ENCODE results near the gene FAIM2. TPM values are rescaled to one million over a fixed set of nuclear protein-coding genes. Genes with fewer than 3 reads are reported as not detected.

FAIM2 gene
- total RNA-seq, 1 donor from 2014 or later = 0.18 TPM

DNA sequence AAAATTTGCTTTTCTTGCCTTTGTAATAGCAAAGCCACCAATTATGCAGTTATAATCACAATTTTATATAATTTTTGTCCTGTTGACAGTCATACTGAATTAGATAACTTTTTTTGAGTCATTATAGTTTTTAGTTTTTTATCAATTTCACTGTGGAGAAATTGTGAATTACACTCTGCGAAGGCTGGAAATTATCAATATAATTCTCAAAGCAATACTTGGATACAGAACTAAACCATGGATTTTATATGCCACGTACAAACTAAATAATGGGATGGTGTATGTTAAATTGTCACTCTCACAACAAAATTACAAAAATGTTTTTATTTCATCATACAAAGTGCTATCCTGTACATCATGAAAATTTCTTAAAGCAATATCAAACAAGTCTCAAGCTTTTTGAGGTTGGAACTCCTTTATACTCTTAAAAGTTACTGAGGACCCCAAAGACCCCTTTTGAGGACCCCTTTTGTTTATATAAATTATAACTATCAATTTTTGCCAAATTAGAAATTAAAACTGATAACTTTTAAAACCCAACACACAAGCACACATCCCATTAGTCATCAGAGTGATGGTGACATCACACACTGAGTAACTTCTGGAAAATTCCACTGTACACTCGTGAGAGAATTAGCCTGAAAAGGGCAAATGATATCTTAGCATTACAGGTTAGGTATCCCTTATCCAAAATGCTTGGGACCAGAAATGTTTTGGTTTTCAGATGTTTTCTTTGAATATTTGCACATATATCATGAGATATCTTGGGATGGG is 27.0 kb upstream of the FAIM2 start:
- H3K4me1 ChIP-seq (ENCODE audit: insufficient read depth, low read length) = no peaks in the 10 kb centered on the region
- no peaks in the 10 kb centered on the region for H4K20me1 ChIP-seq (ENCODE audit: insufficient read depth, low read length)
- no peak overlapping the region for H3K4me3 ChIP-seq (ENCODE audit: insufficient read depth, low read depth, low read length)
- H2AFZ ChIP-seq (ENCODE audit: low read depth, low read length) = no peak overlapping the region
- H3K4me3 Mint-ChIP-seq (ENCODE audit: unreplicated experiment) = no peak overlapping the region
- H3K27ac ChIP-seq (ENCODE audit: low read depth, low read length) = no peak overlapping the region
- no peaks in the 10 kb centered on the region for H3K79me2 ChIP-seq (ENCODE audit: insufficient read depth, low read length)
- DNase-seq (ENCODE audit: low read depth) = peak; percentile 68
- no peak overlapping the region for H3K4me2 ChIP-seq (ENCODE audit: low read length)
- H3K27me3 Mint-ChIP-seq (ENCODE audit: low read depth, unreplicated experiment) = peaks cover 9% of the 10 kb centered on the region
- no peaks in the 10 kb centered on the region for H3K9me3 ChIP-seq (ENCODE audit: insufficient read depth, low read depth, low read length)
- peak; percentile 9 for FAIRE-seq
- H3K27me3 ChIP-seq (ENCODE audit: insufficient read depth, low read length) = no peaks in the 10 kb centered on the region
- TF ChIP-seq EZH2 (IDR thresholded peaks at IDR 0.05; ENCODE audit: insufficient read depth, low read length) = no peak
- TF ChIP-seq CTCF (IDR thresholded peaks at IDR 0.05; ENCODE audit: insufficient read depth, low read depth, low read length) = no peak
- H3K4me1 Mint-ChIP-seq (ENCODE audit: low read depth, unreplicated experiment) = peaks cover 19% of the 10 kb centered on the region
- H3K36me3 Mint-ChIP-seq (ENCODE audit: low read depth, unreplicated experiment) = no peaks in the 10 kb centered on the region
- H3K27ac Mint-ChIP-seq (ENCODE audit: unreplicated experiment) = peak overlapping the region; percentile 75
- H3K9me3 Mint-ChIP-seq (ENCODE audit: unreplicated experiment) = no peaks in the 10 kb centered on the region
- H3K36me3 ChIP-seq (ENCODE audit: insufficient read depth, low read length) = no peaks in the 10 kb centered on the region
- H3K9ac ChIP-seq (ENCODE audit: low read length) = no peak overlapping the region

DNA sequence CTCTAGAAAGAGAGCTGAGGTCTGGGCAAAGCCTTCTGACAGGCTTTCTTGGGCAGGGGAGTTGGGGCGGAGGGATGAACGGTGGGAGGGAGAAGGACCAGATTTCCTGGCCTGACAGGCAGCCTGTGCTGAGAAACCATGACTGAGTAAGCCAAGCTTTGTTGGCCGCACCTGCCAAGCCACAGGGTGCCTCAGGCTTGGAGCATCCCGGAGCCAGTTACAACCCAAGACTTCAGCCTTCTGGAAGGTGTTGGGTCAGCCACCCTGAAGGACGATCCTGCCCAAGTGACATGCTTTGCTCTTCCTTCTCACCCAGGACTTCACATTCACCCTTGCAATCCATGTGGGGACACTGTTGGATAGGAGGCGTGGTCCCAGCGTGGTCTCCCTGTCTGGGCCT is 25.9 kb upstream of the FAIM2 start:
- no peak for FAIRE-seq
- no peak overlapping the region for H3K4me3 Mint-ChIP-seq (ENCODE audit: unreplicated experiment)

More for the DNA sequence above, 25.9 kb upstream of the FAIM2 start:
- H3K9me3 Mint-ChIP-seq (ENCODE audit: unreplicated experiment) = no peaks in the 10 kb centered on the region
- Histone ChIP-seq H4K20me1 (ENCODE audit: insufficient read depth, low read length) (no peaks in the 10 kb centered on the region), H3K9ac (ENCODE audit: low read length) (no peak overlapping the region), H3K4me1 (ENCODE audit: insufficient read depth, low read length) (no peaks in the 10 kb centered on the region), H3K27ac (ENCODE audit: low read depth, low read length) (no peak overlapping the region), H3K79me2 (ENCODE audit: insufficient read depth, low read length) (no peaks in the 10 kb centered on the region), H3K4me2 (ENCODE audit: low read length) (no peak overlapping the region), H2AFZ (ENCODE audit: low read depth, low read length) (no peak overlapping the region), H3K4me3 (ENCODE audit: insufficient read depth, low read depth, low read length) (no peak overlapping the region), H3K27me3 (ENCODE audit: insufficient read depth, low read length) (no peaks in the 10 kb centered on the region), H3K9me3 (ENCODE audit: insufficient read depth, low read depth, low read length) (no peaks in the 10 kb centered on the region), H3K36me3 (ENCODE audit: insufficient read depth, low read length) (no peaks in the 10 kb centered on the region)
- DNase-seq (ENCODE audit: low read depth) = no peak
- peaks cover 9% of the 10 kb centered on the region for H3K27me3 Mint-ChIP-seq (ENCODE audit: low read depth, unreplicated experiment)
- H3K4me1 Mint-ChIP-seq (ENCODE audit: low read depth, unreplicated experiment) = peaks cover 24% of the 10 kb centered on the region
- TF ChIP-seq CTCF (IDR thresholded peaks at IDR 0.05; ENCODE audit: insufficient read depth, low read depth, low read length) (no peak), EZH2 (IDR thresholded peaks at IDR 0.05; ENCODE audit: insufficient read depth, low read length) (no peak)
- H3K36me3 Mint-ChIP-seq (ENCODE audit: low read depth, unreplicated experiment) = no peaks in the 10 kb centered on the region
- no peak overlapping the region for H3K27ac Mint-ChIP-seq (ENCODE audit: unreplicated experiment)
